GM12878 (cell line): ENCODE results near the gene RRBP1. TPM values are rescaled to one million over a fixed set of nuclear protein-coding genes. Genes with fewer than 3 reads are reported as not detected.

Source experiments
- LARP7 ChIP-seq: fragments of 450-650 bp; IDR thresholded peaks from 2 replicates; pipeline ENCODE4 v1.6.1; 2017; ENCODE audit warnings: mild to moderate bottlenecking
- NFIC ChIP-seq: IDR thresholded peaks from 2 replicates; pipeline ENCODE4 v1.6.1; 2012; ENCODE audit warnings: low read depth, mild to moderate bottlenecking, inconsistent platforms, low read length, moderate library complexity
- POLR2AphosphoS2 ChIP-seq: IDR thresholded peaks from 2 replicates; pipeline ENCODE4 v1.6.1; 2011; ENCODE audit warnings: low read depth, mild to moderate bottlenecking, low read length, improper control_type of control experiment, moderate library complexity
- polyA plus RNA-seq, 11 experiments: library from polyadenylated mRNA; depleted of rRNA in 4 of 11; unstranded in 6 of 11; stranded (reverse) in 5 of 11; fragments of >200 nt; fragmentation: Nextera tagmentation in 4 of 11; fragmentation: Illumina TruSeq in 1 of 11; extraction: Ambion mirVana in 4 of 11; extraction: Trizol in 1 of 11; gene quantifications; 1 replicate in 1 of 11; 2 replicates in 10 of 11; pipeline versions ENCODE4 v1.2.1 to v1.2.3, GENCODE V29; 2011 to 2016; ENCODE audit warnings: inconsistent platforms in 2 of 11, missing spikeins in 2 of 11, low read depth in 1 of 11
- total RNA-seq, 4 experiments: library from RNA; depleted of rRNA in 3 of 4; stranded (reverse); fragments of >200 nt in 3 of 4; fragmentation: Illumina TruSeq in 1 of 4; extraction: Trizol in 1 of 4; gene quantifications; 2 replicates each; pipeline versions ENCODE4 v1.2.1 to v1.2.3, GENCODE V29; 2013 to 2021
- TF ChIP-seq, protein P1 (sequence below): fragments of 450-650 bp; formaldehyde crosslinking; IDR thresholded peaks from 2 replicates; pipeline ENCODE4 v1.4.0; 2020; ENCODE audit warnings: mild to moderate bottlenecking, moderate library complexity
- TF ChIP-seq, protein P2 (sequence below): fragments of 450-650 bp; IDR thresholded peaks from 2 replicates; pipeline ENCODE4 v1.6.1; 2018; ENCODE audit warnings: borderline replicate concordance, mild to moderate bottlenecking; ENCODE audit not compliant: partially characterized antibody
- TF ChIP-seq, protein P3 (sequence below): fragments of 450-650 bp; IDR thresholded peaks from 2 replicates; pipeline ENCODE4 v1.6.1; 2017; ENCODE audit warnings: low read depth, mild to moderate bottlenecking, moderate library complexity
- TF ChIP-seq, protein P4 (sequence below): fragments of 450-650 bp; IDR thresholded peaks from 2 replicates; pipeline ENCODE4 v1.6.1; 2014; ENCODE audit warnings: mild to moderate bottlenecking
- TF ChIP-seq, protein P5 (sequence below): fragments of 450-650 bp; IDR thresholded peaks from 2 replicates; pipeline ENCODE4 v1.6.1; 2017; ENCODE audit warnings: mild to moderate bottlenecking, moderate library complexity
- TF ChIP-seq, protein P6 (sequence below): fragments of 450-650 bp; IDR thresholded peaks from 2 replicates; pipeline ENCODE4 v1.6.1; 2018; ENCODE audit warnings: mild to moderate bottlenecking, low read depth, moderate library complexity; ENCODE audit not compliant: partially characterized antibody

Gene RRBP1
- total and polyA plus RNA-seq, 10 of the 15 experiments (the other 5 are each of a cell fraction or from before 2014, with no cell fraction given), result 1.2 to 57.4 (median 24.6) TPM

DNA sequence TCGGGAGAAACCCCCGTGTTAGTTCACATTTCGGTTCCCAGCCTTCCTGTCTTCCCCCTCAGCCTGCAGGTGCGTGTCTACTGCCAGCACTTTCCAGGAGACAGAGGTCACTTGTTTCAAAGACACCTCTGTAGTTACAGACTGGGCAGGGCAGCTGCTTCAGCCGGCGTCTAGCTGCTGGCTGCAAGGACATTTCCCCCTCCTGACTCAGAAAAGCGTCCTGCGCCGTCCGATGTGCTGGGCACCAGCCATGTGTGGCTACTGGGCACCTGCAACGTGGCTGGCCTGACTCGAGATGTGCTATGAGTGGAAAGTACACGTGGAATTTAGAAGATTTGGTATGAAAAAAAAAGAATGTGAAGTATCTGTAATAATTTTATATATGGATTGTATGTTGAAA lies 37.6 kb downstream of the RRBP1 start (continued):
- TF ChIP-seq, protein P1, sequence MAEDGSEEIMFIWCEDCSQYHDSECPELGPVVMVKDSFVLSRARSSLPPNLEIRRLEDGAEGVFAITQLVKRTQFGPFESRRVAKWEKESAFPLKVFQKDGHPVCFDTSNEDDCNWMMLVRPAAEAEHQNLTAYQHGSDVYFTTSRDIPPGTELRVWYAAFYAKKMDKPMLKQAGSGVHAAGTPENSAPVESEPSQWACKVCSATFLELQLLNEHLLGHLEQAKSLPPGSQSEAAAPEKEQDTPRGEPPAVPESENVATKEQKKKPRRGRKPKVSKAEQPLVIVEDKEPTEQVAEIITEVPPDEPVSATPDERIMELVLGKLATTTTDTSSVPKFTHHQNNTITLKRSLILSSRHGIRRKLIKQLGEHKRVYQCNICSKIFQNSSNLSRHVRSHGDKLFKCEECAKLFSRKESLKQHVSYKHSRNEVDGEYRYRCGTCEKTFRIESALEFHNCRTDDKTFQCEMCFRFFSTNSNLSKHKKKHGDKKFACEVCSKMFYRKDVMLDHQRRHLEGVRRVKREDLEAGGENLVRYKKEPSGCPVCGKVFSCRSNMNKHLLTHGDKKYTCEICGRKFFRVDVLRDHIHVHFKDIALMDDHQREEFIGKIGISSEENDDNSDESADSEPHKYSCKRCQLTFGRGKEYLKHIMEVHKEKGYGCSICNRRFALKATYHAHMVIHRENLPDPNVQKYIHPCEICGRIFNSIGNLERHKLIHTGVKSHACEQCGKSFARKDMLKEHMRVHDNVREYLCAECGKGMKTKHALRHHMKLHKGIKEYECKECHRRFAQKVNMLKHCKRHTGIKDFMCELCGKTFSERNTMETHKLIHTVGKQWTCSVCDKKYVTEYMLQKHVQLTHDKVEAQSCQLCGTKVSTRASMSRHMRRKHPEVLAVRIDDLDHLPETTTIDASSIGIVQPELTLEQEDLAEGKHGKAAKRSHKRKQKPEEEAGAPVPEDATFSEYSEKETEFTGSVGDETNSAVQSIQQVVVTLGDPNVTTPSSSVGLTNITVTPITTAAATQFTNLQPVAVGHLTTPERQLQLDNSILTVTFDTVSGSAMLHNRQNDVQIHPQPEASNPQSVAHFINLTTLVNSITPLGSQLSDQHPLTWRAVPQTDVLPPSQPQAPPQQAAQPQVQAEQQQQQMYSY (CRISPR knock-in tag), result no peak
- TF ChIP-seq, protein P2, sequence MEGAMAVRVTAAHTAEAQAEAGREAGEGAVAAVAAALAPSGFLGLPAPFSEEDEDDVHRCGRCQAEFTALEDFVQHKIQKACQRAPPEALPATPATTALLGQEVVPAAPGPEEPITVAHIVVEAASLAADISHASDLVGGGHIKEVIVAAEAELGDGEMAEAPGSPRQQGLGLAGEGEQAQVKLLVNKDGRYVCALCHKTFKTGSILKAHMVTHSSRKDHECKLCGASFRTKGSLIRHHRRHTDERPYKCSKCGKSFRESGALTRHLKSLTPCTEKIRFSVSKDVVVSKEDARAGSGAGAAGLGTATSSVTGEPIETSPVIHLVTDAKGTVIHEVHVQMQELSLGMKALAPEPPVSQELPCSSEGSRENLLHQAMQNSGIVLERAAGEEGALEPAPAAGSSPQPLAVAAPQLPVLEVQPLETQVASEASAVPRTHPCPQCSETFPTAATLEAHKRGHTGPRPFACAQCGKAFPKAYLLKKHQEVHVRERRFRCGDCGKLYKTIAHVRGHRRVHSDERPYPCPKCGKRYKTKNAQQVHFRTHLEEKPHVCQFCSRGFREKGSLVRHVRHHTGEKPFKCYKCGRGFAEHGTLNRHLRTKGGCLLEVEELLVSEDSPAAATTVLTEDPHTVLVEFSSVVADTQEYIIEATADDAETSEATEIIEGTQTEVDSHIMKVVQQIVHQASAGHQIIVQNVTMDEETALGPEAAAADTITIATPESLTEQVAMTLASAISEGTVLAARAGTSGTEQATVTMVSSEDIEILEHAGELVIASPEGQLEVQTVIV, result no peak
- TF ChIP-seq, protein P3, sequence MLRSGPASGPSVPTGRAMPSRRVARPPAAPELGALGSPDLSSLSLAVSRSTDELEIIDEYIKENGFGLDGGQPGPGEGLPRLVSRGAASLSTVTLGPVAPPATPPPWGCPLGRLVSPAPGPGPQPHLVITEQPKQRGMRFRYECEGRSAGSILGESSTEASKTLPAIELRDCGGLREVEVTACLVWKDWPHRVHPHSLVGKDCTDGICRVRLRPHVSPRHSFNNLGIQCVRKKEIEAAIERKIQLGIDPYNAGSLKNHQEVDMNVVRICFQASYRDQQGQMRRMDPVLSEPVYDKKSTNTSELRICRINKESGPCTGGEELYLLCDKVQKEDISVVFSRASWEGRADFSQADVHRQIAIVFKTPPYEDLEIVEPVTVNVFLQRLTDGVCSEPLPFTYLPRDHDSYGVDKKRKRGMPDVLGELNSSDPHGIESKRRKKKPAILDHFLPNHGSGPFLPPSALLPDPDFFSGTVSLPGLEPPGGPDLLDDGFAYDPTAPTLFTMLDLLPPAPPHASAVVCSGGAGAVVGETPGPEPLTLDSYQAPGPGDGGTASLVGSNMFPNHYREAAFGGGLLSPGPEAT, result no peak
- TF ChIP-seq, protein P4, sequence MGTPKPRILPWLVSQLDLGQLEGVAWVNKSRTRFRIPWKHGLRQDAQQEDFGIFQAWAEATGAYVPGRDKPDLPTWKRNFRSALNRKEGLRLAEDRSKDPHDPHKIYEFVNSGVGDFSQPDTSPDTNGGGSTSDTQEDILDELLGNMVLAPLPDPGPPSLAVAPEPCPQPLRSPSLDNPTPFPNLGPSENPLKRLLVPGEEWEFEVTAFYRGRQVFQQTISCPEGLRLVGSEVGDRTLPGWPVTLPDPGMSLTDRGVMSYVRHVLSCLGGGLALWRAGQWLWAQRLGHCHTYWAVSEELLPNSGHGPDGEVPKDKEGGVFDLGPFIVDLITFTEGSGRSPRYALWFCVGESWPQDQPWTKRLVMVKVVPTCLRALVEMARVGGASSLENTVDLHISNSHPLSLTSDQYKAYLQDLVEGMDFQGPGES, result no peak
- no peak for TF ChIP-seq POLR2AphosphoS2
- TF ChIP-seq LARP7, result no peak
- TF ChIP-seq NFIC, result no peak
- TF ChIP-seq, protein P5, sequence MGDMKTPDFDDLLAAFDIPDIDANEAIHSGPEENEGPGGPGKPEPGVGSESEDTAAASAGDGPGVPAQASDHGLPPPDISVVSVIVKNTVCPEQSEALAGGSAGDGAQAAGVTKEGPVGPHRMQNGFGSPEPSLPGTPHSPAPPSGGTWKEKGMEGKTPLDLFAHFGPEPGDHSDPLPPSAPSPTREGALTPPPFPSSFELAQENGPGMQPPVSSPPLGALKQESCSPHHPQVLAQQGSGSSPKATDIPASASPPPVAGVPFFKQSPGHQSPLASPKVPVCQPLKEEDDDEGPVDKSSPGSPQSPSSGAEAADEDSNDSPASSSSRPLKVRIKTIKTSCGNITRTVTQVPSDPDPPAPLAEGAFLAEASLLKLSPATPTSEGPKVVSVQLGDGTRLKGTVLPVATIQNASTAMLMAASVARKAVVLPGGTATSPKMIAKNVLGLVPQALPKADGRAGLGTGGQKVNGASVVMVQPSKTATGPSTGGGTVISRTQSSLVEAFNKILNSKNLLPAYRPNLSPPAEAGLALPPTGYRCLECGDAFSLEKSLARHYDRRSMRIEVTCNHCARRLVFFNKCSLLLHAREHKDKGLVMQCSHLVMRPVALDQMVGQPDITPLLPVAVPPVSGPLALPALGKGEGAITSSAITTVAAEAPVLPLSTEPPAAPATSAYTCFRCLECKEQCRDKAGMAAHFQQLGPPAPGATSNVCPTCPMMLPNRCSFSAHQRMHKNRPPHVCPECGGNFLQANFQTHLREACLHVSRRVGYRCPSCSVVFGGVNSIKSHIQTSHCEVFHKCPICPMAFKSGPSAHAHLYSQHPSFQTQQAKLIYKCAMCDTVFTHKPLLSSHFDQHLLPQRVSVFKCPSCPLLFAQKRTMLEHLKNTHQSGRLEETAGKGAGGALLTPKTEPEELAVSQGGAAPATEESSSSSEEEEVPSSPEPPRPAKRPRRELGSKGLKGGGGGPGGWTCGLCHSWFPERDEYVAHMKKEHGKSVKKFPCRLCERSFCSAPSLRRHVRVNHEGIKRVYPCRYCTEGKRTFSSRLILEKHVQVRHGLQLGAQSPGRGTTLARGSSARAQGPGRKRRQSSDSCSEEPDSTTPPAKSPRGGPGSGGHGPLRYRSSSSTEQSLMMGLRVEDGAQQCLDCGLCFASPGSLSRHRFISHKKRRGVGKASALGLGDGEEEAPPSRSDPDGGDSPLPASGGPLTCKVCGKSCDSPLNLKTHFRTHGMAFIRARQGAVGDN, result no peak
- TF ChIP-seq, protein P6, sequence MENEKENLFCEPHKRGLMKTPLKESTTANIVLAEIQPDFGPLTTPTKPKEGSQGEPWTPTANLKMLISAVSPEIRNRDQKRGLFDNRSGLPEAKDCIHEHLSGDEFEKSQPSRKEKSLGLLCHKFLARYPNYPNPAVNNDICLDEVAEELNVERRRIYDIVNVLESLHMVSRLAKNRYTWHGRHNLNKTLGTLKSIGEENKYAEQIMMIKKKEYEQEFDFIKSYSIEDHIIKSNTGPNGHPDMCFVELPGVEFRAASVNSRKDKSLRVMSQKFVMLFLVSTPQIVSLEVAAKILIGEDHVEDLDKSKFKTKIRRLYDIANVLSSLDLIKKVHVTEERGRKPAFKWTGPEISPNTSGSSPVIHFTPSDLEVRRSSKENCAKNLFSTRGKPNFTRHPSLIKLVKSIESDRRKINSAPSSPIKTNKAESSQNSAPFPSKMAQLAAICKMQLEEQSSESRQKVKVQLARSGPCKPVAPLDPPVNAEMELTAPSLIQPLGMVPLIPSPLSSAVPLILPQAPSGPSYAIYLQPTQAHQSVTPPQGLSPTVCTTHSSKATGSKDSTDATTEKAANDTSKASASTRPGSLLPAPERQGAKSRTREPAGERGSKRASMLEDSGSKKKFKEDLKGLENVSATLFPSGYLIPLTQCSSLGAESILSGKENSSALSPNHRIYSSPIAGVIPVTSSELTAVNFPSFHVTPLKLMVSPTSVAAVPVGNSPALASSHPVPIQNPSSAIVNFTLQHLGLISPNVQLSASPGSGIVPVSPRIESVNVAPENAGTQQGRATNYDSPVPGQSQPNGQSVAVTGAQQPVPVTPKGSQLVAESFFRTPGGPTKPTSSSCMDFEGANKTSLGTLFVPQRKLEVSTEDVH, result no peak
- TF ChIP-seq, all 136 proteins: peak for 0
